ENCODE data around the gene HDAC4. TPM values are rescaled to one million over a fixed set of nuclear protein-coding genes. Genes with fewer than 3 reads are reported as not detected.
A peak's percentile ranks its signal among the peaks of the same experiment; 100 is the strongest.

The HDAC4 gene
- total and polyA plus RNA-seq, 9 of the 15 experiments (the other 6 are each of a cell fraction or from before 2014, with no cell fraction given), result 0.11 to 20.2 (median 4.0) TPM

DNA sequence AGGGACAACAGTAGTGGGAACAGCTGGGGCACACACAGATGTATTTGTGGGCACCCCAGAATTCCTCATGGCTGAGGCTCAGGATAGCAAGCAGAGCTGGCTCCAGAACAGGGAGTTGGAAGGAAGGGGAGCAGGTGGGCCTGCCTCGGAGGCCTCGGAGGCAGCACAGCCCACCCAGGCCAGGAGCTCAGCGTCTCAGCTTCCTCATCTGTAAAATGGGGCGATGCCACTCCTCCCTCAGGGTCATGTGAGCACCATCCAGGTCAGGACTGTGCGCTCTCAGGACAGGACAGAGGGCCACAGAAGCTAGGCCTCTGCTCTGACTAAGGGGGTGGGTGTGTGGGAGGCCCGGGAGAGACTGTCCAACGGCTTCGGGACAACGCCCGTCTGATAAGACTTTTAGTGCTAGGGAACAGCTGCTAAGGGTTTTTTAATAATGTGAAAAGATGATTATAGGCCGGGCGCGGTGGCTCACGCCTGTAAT, 106.2 kb downstream of the HDAC4 start (continued):
- TF ChIP-seq, protein P1, sequence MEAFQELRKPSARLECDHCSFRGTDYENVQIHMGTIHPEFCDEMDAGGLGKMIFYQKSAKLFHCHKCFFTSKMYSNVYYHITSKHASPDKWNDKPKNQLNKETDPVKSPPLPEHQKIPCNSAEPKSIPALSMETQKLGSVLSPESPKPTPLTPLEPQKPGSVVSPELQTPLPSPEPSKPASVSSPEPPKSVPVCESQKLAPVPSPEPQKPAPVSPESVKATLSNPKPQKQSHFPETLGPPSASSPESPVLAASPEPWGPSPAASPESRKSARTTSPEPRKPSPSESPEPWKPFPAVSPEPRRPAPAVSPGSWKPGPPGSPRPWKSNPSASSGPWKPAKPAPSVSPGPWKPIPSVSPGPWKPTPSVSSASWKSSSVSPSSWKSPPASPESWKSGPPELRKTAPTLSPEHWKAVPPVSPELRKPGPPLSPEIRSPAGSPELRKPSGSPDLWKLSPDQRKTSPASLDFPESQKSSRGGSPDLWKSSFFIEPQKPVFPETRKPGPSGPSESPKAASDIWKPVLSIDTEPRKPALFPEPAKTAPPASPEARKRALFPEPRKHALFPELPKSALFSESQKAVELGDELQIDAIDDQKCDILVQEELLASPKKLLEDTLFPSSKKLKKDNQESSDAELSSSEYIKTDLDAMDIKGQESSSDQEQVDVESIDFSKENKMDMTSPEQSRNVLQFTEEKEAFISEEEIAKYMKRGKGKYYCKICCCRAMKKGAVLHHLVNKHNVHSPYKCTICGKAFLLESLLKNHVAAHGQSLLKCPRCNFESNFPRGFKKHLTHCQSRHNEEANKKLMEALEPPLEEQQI (IDR thresholded peaks at IDR 0.05), result 0 out of 2 replicates have a peak, but pooled peaks have one; percentile 30
- TF ChIP-seq YBX1 (IDR thresholded peaks at IDR 0.05), result no peak
- TF ChIP-seq, protein P2, sequence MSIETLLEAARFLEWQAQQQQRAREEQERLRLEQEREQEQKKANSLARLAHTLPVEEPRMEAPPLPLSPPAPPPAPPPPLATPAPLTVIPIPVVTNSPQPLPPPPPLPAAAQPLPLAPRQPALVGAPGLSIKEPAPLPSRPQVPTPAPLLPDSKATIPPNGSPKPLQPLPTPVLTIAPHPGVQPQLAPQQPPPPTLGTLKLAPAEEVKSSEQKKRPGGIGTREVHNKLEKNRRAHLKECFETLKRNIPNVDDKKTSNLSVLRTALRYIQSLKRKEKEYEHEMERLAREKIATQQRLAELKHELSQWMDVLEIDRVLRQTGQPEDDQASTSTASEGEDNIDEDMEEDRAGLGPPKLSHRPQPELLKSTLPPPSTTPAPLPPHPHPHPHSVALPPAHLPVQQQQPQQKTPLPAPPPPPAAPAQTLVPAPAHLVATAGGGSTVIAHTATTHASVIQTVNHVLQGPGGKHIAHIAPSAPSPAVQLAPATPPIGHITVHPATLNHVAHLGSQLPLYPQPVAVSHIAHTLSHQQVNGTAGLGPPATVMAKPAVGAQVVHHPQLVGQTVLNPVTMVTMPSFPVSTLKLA (conservative IDR thresholded peaks at IDR 0.05), result no peak
- no peak for TF ChIP-seq KDM5B (IDR thresholded peaks at IDR 0.05; ENCODE audit: insufficient replicate concordance, low read depth, low read length)
- no peak for TF ChIP-seq TCF7 (IDR thresholded peaks at IDR 0.05; ENCODE audit: borderline replicate concordance)
- TF ChIP-seq, protein P3, sequence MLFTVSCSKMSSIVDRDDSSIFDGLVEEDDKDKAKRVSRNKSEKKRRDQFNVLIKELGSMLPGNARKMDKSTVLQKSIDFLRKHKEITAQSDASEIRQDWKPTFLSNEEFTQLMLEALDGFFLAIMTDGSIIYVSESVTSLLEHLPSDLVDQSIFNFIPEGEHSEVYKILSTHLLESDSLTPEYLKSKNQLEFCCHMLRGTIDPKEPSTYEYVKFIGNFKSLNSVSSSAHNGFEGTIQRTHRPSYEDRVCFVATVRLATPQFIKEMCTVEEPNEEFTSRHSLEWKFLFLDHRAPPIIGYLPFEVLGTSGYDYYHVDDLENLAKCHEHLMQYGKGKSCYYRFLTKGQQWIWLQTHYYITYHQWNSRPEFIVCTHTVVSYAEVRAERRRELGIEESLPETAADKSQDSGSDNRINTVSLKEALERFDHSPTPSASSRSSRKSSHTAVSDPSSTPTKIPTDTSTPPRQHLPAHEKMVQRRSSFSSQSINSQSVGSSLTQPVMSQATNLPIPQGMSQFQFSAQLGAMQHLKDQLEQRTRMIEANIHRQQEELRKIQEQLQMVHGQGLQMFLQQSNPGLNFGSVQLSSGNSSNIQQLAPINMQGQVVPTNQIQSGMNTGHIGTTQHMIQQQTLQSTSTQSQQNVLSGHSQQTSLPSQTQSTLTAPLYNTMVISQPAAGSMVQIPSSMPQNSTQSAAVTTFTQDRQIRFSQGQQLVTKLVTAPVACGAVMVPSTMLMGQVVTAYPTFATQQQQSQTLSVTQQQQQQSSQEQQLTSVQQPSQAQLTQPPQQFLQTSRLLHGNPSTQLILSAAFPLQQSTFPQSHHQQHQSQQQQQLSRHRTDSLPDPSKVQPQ (CRISPR knock-in tag; IDR thresholded peaks at IDR 0.05; ENCODE audit: borderline replicate concordance), result no peak
- 0 out of 2 replicates have a peak, but pooled peaks have one; percentile 18 for TF ChIP-seq MYC (IDR thresholded peaks at IDR 0.05; ENCODE audit: low read depth, low read length)
- TF ChIP-seq MYC (CRISPR knock-in tag; IDR thresholded peaks at IDR 0.05; ENCODE audit: borderline replicate concordance, low read depth), result no peak
- no peak for TF ChIP-seq HNRNPK (IDR thresholded peaks at IDR 0.05; ENCODE audit: low read depth, low read length, poor library complexity, severe bottlenecking)
- TF ChIP-seq ARID2 (IDR thresholded peaks at IDR 0.05), result no peak
- peak; percentile 59; the same call in 1 of the 2 replicates for TF ChIP-seq SMAD4 (CRISPR knock-in tag; conservative IDR thresholded peaks at IDR 0.05)
- peak; percentile 16; the same call in 1 of the 2 replicates for TF ChIP-seq DPF2 (IDR thresholded peaks at IDR 0.05)
- TF ChIP-seq RBM25 (IDR thresholded peaks at IDR 0.05; ENCODE audit: low read depth, low read length, severe bottlenecking), result peak; percentile 93
- TF ChIP-seq NCOA4 (IDR thresholded peaks at IDR 0.05; ENCODE audit: partially characterized antibody), result no peak
- 0 out of 2 replicates have a peak, but pooled peaks have one; percentile 31 for TF ChIP-seq CBFA2T2 (conservative IDR thresholded peaks at IDR 0.05)
